Measurements from ENCODE around the gene PIP5K1C.

The PIP5K1C gene

DNA sequence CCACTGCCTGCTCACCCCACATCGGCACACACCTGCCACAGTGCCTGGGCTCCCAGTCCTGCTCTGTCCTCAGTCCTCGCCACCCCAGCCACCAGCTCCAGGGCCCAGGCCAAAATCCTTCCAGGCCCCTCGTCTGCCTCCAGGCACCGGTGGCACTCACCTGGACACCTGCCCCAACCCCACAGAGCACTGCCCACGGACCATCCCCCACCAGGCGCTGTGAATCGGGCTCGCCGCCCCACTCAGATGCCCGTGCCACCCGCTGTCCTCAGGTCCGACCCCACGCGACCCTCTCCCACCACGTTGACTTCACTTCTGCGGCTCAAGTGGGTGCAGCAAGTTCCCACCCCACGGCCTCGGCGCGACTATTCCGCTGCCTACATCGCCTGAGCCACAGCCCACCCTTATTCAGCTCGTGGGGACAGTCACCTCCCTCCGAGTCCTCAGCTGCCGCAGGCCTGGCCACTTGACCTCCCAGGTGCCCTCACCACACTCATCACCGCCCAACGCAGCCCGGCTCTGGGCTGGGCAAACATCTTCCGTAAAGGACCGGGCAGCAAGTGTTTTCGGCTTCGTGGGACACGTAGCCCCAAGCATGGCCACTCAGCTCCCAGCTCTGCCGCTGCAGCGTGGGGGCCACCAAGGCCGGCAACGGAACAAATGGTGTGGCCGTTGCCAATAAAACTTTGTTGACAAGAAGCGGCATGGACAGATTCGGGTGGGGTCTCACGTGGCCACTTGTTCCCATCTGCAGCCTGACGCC is 5.7 kb downstream of the PIP5K1C start:
- no peak overlapping the region for H3K9ac ChIP-seq (ENCODE audit: low read depth in 1 of 2, low read length in 2 of 2)
- H3K27me3 ChIP-seq (ENCODE audit: control insufficient read depth in 1 of 2, insufficient read depth in 2 of 2, low read length in 2 of 2) = no peaks in the 10 kb centered on the region
- H3K4me1 ChIP-seq (ENCODE audit: control insufficient read depth in 1 of 2, insufficient read depth in 2 of 2, low read length in 2 of 2) = peaks cover 4 to 17% of the 10 kb centered on the region in 2 donors
- no peaks in the 10 kb centered on the region for H3K9me3 ChIP-seq (ENCODE audit: control insufficient read depth in 1 of 2, low read length in 2 of 2)
- no peak overlapping the region for H3K27ac ChIP-seq (ENCODE audit: low read depth, low read length)
- no peak overlapping the region for H3K4me3 ChIP-seq (ENCODE audit: low read depth in 1 of 2, low read length in 2 of 2)
- H3K36me3 ChIP-seq (ENCODE audit: control insufficient read depth in 1 of 2, insufficient read depth in 2 of 2, low read length in 2 of 2) = no peaks in the 10 kb centered on the region

GRCh38 chr19:3693025-3693925 is 7.0 kb downstream of the PIP5K1C start:
- H3K36me3 ChIP-seq (ENCODE audit: control insufficient read depth in 1 of 2, insufficient read depth in 2 of 2, low read length in 2 of 2) = no peaks in the 10 kb centered on the region
- H3K9me3 ChIP-seq (ENCODE audit: control insufficient read depth in 1 of 2, low read length in 2 of 2) = no peaks in the 10 kb centered on the region
- H3K4me3 ChIP-seq (ENCODE audit: low read depth in 1 of 2, low read length in 2 of 2) = no peak overlapping the region
- H3K27ac ChIP-seq (ENCODE audit: low read depth, low read length) = no peak overlapping the region
- H3K4me1 ChIP-seq (ENCODE audit: control insufficient read depth in 1 of 2, insufficient read depth in 2 of 2, low read length in 2 of 2) = peaks cover 2 to 10% of the 10 kb centered on the region in 2 donors
- no peaks in the 10 kb centered on the region for H3K27me3 ChIP-seq (ENCODE audit: control insufficient read depth in 1 of 2, insufficient read depth in 2 of 2, low read length in 2 of 2)
- H3K9ac ChIP-seq (ENCODE audit: low read depth in 1 of 2, low read length in 2 of 2) = no peak overlapping the region

GRCh38 chr19:3692141-3693024 is 7.9 kb downstream of the PIP5K1C start:
- H3K4me1 ChIP-seq (ENCODE audit: control insufficient read depth in 1 of 2, insufficient read depth in 2 of 2, low read length in 2 of 2) = peaks cover 5 to 13% of the 10 kb centered on the region in 2 donors

DNA sequence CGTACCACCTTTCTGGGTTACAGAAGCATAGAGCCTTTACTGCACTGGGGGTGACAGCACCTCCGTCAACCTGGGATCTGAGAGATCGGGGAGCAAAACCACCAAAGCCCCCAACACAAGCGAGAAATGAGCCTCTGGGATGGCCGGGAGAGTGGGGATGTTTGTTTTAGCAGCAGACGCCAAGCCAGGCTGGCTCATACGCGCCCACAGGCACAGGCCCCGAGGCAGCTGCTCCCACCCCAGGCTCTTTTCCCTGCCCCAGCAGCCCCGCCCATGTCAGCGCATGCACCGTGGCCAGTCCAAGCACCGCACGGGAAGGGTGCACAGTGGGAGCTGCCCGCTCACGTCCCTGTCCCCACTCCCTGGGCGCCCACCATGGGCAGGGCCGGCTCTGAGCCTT is 8.5 kb downstream of the PIP5K1C start:
- Histone ChIP-seq H3K4me3 (ENCODE audit: low read depth in 1 of 2, low read length in 2 of 2) (no peak overlapping the region), H3K9me3 (ENCODE audit: control insufficient read depth in 1 of 2, low read length in 2 of 2) (no peaks in the 10 kb centered on the region), H3K27me3 (ENCODE audit: control insufficient read depth in 1 of 2, insufficient read depth in 2 of 2, low read length in 2 of 2) (no peaks in the 10 kb centered on the region), H3K27ac (ENCODE audit: low read depth, low read length) (no peak overlapping the region), H3K36me3 (ENCODE audit: control insufficient read depth in 1 of 2, insufficient read depth in 2 of 2, low read length in 2 of 2) (no peaks in the 10 kb centered on the region), H3K9ac (ENCODE audit: low read depth in 1 of 2, low read length in 2 of 2) (no peak overlapping the region), H3K4me1 (ENCODE audit: control insufficient read depth in 1 of 2, insufficient read depth in 2 of 2, low read length in 2 of 2) (peaks cover 5 to 15% of the 10 kb centered on the region in 2 donors)

More at GRCh38 chr19:3692141-3693024, 7.9 kb downstream of the PIP5K1C start:
- H3K27ac ChIP-seq (ENCODE audit: low read depth, low read length) = no peak overlapping the region
- H3K9me3 ChIP-seq (ENCODE audit: control insufficient read depth in 1 of 2, low read length in 2 of 2) = no peaks in the 10 kb centered on the region
- no peak overlapping the region for H3K9ac ChIP-seq (ENCODE audit: low read depth in 1 of 2, low read length in 2 of 2)
- no peaks in the 10 kb centered on the region for H3K27me3 ChIP-seq (ENCODE audit: control insufficient read depth in 1 of 2, insufficient read depth in 2 of 2, low read length in 2 of 2)
- H3K4me3 ChIP-seq (ENCODE audit: low read depth in 1 of 2, low read length in 2 of 2) = no peak overlapping the region
- H3K36me3 ChIP-seq (ENCODE audit: control insufficient read depth in 1 of 2, insufficient read depth in 2 of 2, low read length in 2 of 2) = no peaks in the 10 kb centered on the region

DNA sequence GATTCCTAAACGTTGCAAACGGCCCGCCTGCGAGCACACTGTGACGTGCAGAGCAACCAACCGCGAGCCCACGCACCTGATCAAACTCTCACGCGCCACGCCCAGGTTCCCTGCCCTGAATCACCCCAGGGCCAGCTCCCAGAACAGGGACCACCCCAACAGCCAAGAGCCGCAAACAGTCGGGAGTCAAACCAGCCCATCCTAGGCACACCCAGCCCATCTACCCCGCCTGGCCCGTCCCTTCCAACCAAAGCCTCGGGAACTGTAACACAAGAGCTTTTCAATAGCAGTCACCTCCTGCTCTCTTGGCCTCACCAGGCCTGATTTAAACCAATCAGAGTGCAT is 8.9 kb downstream of the PIP5K1C start:
- Histone ChIP-seq H3K9ac (ENCODE audit: low read depth in 1 of 2, low read length in 2 of 2) (no peak overlapping the region), H3K27me3 (ENCODE audit: control insufficient read depth in 1 of 2, insufficient read depth in 2 of 2, low read length in 2 of 2) (no peaks in the 10 kb centered on the region), H3K36me3 (ENCODE audit: control insufficient read depth in 1 of 2, insufficient read depth in 2 of 2, low read length in 2 of 2) (no peaks in the 10 kb centered on the region), H3K27ac (ENCODE audit: low read depth, low read length) (no peak overlapping the region), H3K4me3 (ENCODE audit: low read depth in 1 of 2, low read length in 2 of 2) (no peak overlapping the region), H3K9me3 (ENCODE audit: control insufficient read depth in 1 of 2, low read length in 2 of 2) (no peaks in the 10 kb centered on the region), H3K4me1 (ENCODE audit: control insufficient read depth in 1 of 2, insufficient read depth in 2 of 2, low read length in 2 of 2) (peaks cover 5 to 15% of the 10 kb centered on the region in 2 donors)

DNA sequence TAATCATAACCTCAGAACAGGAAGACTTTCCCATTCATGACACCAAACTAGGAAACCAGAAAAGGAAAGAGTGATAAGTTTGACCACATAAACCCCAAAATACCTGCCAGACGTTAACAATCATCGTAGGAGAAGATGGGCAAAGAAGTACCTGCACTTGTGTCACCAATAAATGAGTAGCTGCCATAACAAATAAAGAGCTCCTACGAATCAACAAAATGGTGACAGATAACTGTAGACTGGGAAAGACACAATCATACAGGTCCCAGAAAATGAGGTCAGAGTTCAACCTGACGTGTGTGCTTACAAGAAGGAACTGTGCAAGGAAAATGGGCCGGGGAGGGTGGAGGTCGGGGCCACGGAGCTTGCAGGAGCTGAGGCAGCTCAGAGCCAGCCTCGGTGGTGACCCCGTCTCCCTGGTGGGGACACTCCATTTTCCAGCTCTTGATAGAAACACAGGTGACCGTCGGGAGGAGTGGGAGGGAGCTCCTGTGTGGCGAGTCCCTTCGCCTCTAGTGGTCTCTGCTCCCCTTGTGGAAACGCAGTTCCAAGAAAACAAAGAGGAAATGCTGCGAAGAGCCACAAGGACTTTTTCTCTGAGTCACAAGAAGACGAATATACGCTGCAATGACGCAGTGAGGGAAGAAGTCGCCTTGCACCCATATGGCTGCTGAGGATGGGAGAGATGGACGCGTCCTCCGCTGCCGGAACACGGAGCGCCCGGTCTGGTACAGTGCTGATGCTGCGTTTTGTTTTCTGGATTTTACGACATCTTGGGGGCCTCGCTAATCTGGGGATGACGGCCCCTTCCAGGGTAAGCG is 9.5 kb downstream of the PIP5K1C start:
- Histone ChIP-seq H3K27ac (ENCODE audit: low read depth, low read length) (no peak overlapping the region), H3K36me3 (ENCODE audit: control insufficient read depth in 1 of 2, insufficient read depth in 2 of 2, low read length in 2 of 2) (no peaks in the 10 kb centered on the region), H3K4me3 (ENCODE audit: low read depth in 1 of 2, low read length in 2 of 2) (no peak overlapping the region), H3K4me1 (ENCODE audit: control insufficient read depth in 1 of 2, insufficient read depth in 2 of 2, low read length in 2 of 2) (peaks cover 5 to 15% of the 10 kb centered on the region in 2 donors), H3K27me3 (ENCODE audit: control insufficient read depth in 1 of 2, insufficient read depth in 2 of 2, low read length in 2 of 2) (no peaks in the 10 kb centered on the region), H3K9ac (ENCODE audit: low read depth in 1 of 2, low read length in 2 of 2) (no peak overlapping the region), H3K9me3 (ENCODE audit: control insufficient read depth in 1 of 2, low read length in 2 of 2) (no peaks in the 10 kb centered on the region)

- H3K27me3 ChIP-seq (ENCODE audit: control insufficient read depth in 1 of 2, insufficient read depth in 2 of 2, low read length in 2 of 2) = no peaks in the 10 kb centered on the region
- H3K27ac ChIP-seq (ENCODE audit: low read depth, low read length) = no peak overlapping the region
- peak overlapping the region; percentile 54 to 58 for H3K4me3 ChIP-seq (ENCODE audit: low read depth in 1 of 2, low read length in 2 of 2)
- peak overlapping the region; percentile 27 to 33 for H3K9ac ChIP-seq (ENCODE audit: low read depth in 1 of 2, low read length in 2 of 2)
- H3K36me3 ChIP-seq (ENCODE audit: control insufficient read depth in 1 of 2, insufficient read depth in 2 of 2, low read length in 2 of 2) = peaks cover 6 to 7% of the 10 kb centered on the region in 2 donors
- H3K9me3 ChIP-seq (ENCODE audit: control insufficient read depth in 1 of 2, low read length in 2 of 2) = peaks cover 0 to 5% of the 10 kb centered on the region in 2 donors
- peaks cover 5 to 15% of the 10 kb centered on the region in 2 donors for H3K4me1 ChIP-seq (ENCODE audit: control insufficient read depth in 1 of 2, insufficient read depth in 2 of 2, low read length in 2 of 2)
Measured at GRCh38 chr19:3687774-3688706, 12.2 kb downstream of the PIP5K1C start.

DNA sequence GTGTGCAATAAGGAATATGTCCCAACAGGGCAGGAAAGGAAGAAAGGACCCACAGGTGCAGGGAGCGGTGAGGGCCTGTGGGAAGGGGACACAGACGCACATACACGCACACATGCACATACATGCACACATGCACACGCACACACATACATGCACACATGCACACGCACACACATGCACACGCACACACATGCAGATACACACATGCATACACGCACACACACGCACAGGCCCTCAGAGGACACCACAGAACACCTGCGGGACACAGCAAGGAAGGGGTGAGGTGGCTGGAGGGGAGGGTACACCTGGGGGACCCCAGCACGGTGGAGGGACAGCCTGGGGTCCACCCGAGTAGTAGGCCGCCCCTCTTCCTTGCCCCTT is 12.9 kb downstream of the PIP5K1C start:
- H3K27ac ChIP-seq (ENCODE audit: low read depth, low read length) = no peak overlapping the region
- H3K9me3 ChIP-seq (ENCODE audit: control insufficient read depth in 1 of 2, low read length in 2 of 2) = peaks cover 0 to 5% of the 10 kb centered on the region in 2 donors
- H3K36me3 ChIP-seq (ENCODE audit: control insufficient read depth in 1 of 2, insufficient read depth in 2 of 2, low read length in 2 of 2) = peaks cover 6 to 7% of the 10 kb centered on the region in 2 donors
- peaks cover 5 to 15% of the 10 kb centered on the region in 2 donors for H3K4me1 ChIP-seq (ENCODE audit: control insufficient read depth in 1 of 2, insufficient read depth in 2 of 2, low read length in 2 of 2)
- H3K4me3 ChIP-seq (ENCODE audit: low read depth in 1 of 2, low read length in 2 of 2) = peak overlapping the region; percentile 54 to 58
- peak overlapping the region in 1 of 2 donors; percentile 33 for H3K9ac ChIP-seq (ENCODE audit: low read depth in 1 of 2, low read length in 2 of 2)
- no peaks in the 10 kb centered on the region for H3K27me3 ChIP-seq (ENCODE audit: control insufficient read depth in 1 of 2, insufficient read depth in 2 of 2, low read length in 2 of 2)

Data from duodenal mucosa (tissue), 2 donors.